HepG2 (cell line): ENCODE results near the gene DDX28. TPM values are rescaled to one million over a fixed set of nuclear protein-coding genes. Genes with fewer than 3 reads are reported as not detected.

Source experiments
- ATAC-seq: fragments of 200-7000 bp; cut with Tn5 transposase; 3 replicates; pipeline ENCODE4 v1.9.1; 2020; ENCODE audit warnings: mild to moderate bottlenecking, moderate library complexity
- BruUV-seq: library from RNA; stranded (reverse); fragments of 400-500 nt; replicated peaks from 2 replicates; lab custom pipeline; 2021; lab: Mats Ljungman, UMichigan
- CTCF ChIA-PET: fragments of 300-600 bp; formaldehyde crosslinking; extraction: SDS; loops from one replicate; lab custom pipeline; 2021; ENCODE audit warnings: low total read pairs, inconsistent platforms, low intra/inter-chr PET ratio; lab: Yijun Ruan, JAX
- POLR2A ChIA-PET: fragments of 350-600 bp; sonication (Branson Sonifier 250); formaldehyde crosslinking; loops from one replicate; lab custom pipeline; 2020; ENCODE audit warnings: antibody characterized with exemption, inconsistent platforms; lab: Yijun Ruan, JAX
- DNase-seq: peaks from one replicate; pipeline ENCODE4 v3.0.0-alpha.2; 2015; ENCODE audit warnings: low spot score
- FAIRE-seq: peaks from 3 replicates; lab custom pipeline; 2011; peaks lifted over from hg19 to GRCh38; lab: Jason Lieb, UNC
- H2AFZ ChIP-seq: one replicate; pipeline ENCODE4 v1.6.1; 2011; ENCODE audit warnings: low read length, inconsistent platforms
- H3K27ac ChIP-seq: fragments of 300-600 bp; 3 replicates; pipeline ENCODE4 v1.8.0; 2011; ENCODE audit warnings: mixed run types, mild to moderate bottlenecking, mixed read lengths, low read length, inconsistent platforms; ENCODE audit not compliant: insufficient read depth; ENCODE audit errors: extremely low read length
- H3K27me3 ChIP-seq, 2 experiments: fragments of 200-600 bp in 1 of 2; 2 replicates in 1 of 2; 3 replicates in 1 of 2; pipeline versions ENCODE4 v1.6.0 to v1.8.0; 2011; ENCODE audit warnings: low read length in 2 of 2, mild to moderate bottlenecking in 2 of 2, moderate library complexity in 2 of 2, inconsistent platforms in 1 of 2; ENCODE audit not compliant: insufficient read depth in 2 of 2, control insufficient read depth in 1 of 2
- H3K36me3 ChIP-seq, 2 experiments: fragments of 200-600 bp in 1 of 2; replicated peaks in 1 of 2; 2 replicates in 1 of 2; 3 replicates in 1 of 2; pipeline versions ENCODE4 v1.5.1 to v1.8.0; 2011; ENCODE audit warnings: low read length in 2 of 2, inconsistent platforms in 1 of 2; ENCODE audit not compliant: insufficient read depth in 2 of 2, control insufficient read depth in 1 of 2
- H3K4me1 ChIP-seq: 2 replicates; pipeline ENCODE4 v1.5.1; 2012; ENCODE audit warnings: low read length, inconsistent platforms; ENCODE audit not compliant: insufficient read depth
- H3K4me2 ChIP-seq: 2 replicates; pipeline ENCODE4 v1.6.0; 2011; ENCODE audit warnings: low read depth, low read length, inconsistent platforms
- H3K4me3 ChIP-seq, 3 experiments: fragments of 200-600 bp in 1 of 3; sonication (generic), shearing (Covaris generic) in 1 of 3; replicated peaks in 1 of 3; 2 replicates each; pipeline ENCODE4 v1.5.1; 2011 to 2016; ENCODE audit warnings: low read length in 3 of 3, inconsistent platforms in 2 of 3, low read depth in 2 of 3, mild to moderate bottlenecking in 2 of 3, control low read depth in 1 of 3, mixed read lengths in 1 of 3; ENCODE audit not compliant: insufficient read depth in 1 of 3
- H3K79me2 ChIP-seq: one replicate; pipeline ENCODE4 v1.6.1; 2011; ENCODE audit warnings: low read length, inconsistent platforms; ENCODE audit not compliant: insufficient read depth
- H3K9ac ChIP-seq: 2 replicates; pipeline ENCODE4 v1.6.0; 2011; ENCODE audit warnings: mild to moderate bottlenecking, low read depth, low read length, inconsistent platforms; ENCODE audit not compliant: insufficient read depth
- H3K9me3 ChIP-seq: 2 replicates; pipeline ENCODE4 v1.5.1; 2012; ENCODE audit warnings: mild to moderate bottlenecking, low read length
- H4K20me1 ChIP-seq: 2 replicates; pipeline ENCODE4 v1.6.0; 2011; ENCODE audit warnings: inconsistent platforms, mild to moderate bottlenecking, low read length, moderate library complexity; ENCODE audit not compliant: insufficient read depth
- ARID5B ChIP-seq: IDR thresholded peaks from 2 replicates; pipeline ENCODE4 v1.4.0; 2020; ENCODE audit warnings: mild to moderate bottlenecking, missing genetic modification reagents
- CHD4 ChIP-seq: fragments of 200-600 bp; sonication (generic); IDR thresholded peaks from 2 replicates; pipeline ENCODE4 v1.7.0; 2017; ENCODE audit warnings: mild to moderate bottlenecking, low read length, borderline replicate concordance
- GTF3A ChIP-seq: sonication (generic); formaldehyde crosslinking; conservative IDR thresholded peaks from 2 replicates; pipeline ENCODE4 v1.4.0; 2020; ENCODE audit warnings: mild to moderate bottlenecking, missing genetic modification reagents
- HIVEP1 ChIP-seq: sonication (generic); formaldehyde crosslinking; IDR thresholded peaks from 2 replicates; pipeline ENCODE4 v1.4.0; 2020; ENCODE audit warnings: mild to moderate bottlenecking, missing genetic modification reagents
- HOXA5 ChIP-seq: sonication (generic); formaldehyde crosslinking; IDR thresholded peaks from 2 replicates; pipeline ENCODE4 v1.4.0; 2020; ENCODE audit warnings: missing genetic modification reagents
- NONO ChIP-seq, 2 experiments: fragments of 450-650 bp in 1 of 2; sonication (generic) in 1 of 2; formaldehyde crosslinking in 1 of 2; IDR thresholded peaks in 1 of 2; conservative IDR thresholded peaks in 1 of 2; 2 replicates each; pipeline versions ENCODE4 v1.6.1 to v1.8.0; 2017 to 2022; ENCODE audit warnings: mild to moderate bottlenecking in 1 of 2, missing genetic modification reagents in 1 of 2, moderate library complexity in 1 of 2
- NPAS2 ChIP-seq: sonication (generic); formaldehyde crosslinking; IDR thresholded peaks from 2 replicates; pipeline ENCODE4 v1.8.0; 2022; ENCODE audit warnings: mild to moderate bottlenecking, missing genetic modification reagents, borderline replicate concordance
- NR2F6 ChIP-seq, 2 experiments: IDR thresholded peaks; 2 replicates each; pipeline ENCODE4 v1.6.1; 2016; ENCODE audit warnings: antibody characterized with exemption in 1 of 2, mild to moderate bottlenecking in 1 of 2
- SIN3B ChIP-seq: fragments of 150-350 bp; IDR thresholded peaks from 2 replicates; pipeline ENCODE4 v1.6.1; 2014; ENCODE audit warnings: low read length
- SP4 ChIP-seq: sonication (generic); formaldehyde crosslinking; IDR thresholded peaks from 2 replicates; pipeline ENCODE4 v1.8.1; 2023; ENCODE audit warnings: mild to moderate bottlenecking, missing genetic modification reagents
- ZBTB38 ChIP-seq: sonication (generic); formaldehyde crosslinking; IDR thresholded peaks from 2 replicates; pipeline ENCODE4 v1.5.1; 2020; ENCODE audit warnings: mild to moderate bottlenecking, missing genetic modification reagents
- ZNF24 ChIP-seq: fragments of 450-650 bp; IDR thresholded peaks from 2 replicates; pipeline ENCODE4 v1.6.1; 2017; ENCODE audit warnings: antibody characterized with exemption, mild to moderate bottlenecking
- ZNF256 ChIP-seq: sonication (generic); formaldehyde crosslinking; conservative IDR thresholded peaks from 2 replicates; pipeline ENCODE4 v1.4.0; 2020; ENCODE audit warnings: missing genetic modification reagents
- WGBS: methylation state at CpG from one replicate; pipeline ENCODE4 v1.1.6; 2017; ENCODE audit warnings: low lambda C conversion rate; 5-methylcytosine and 5-hydroxymethylcytosine counted together
- in situ Hi-C: cut with HindIII; loops from 2 replicates; pipeline ENCODE4 v1.10.0; 2017; ENCODE audit warnings: low pct_unique_long_range_greater_than_20kb; ENCODE audit not compliant: extremely low pct_ligation_motif_present
- intact Hi-C: fragments of 100-400 bp; cut with micrococcal nuclease; formaldehyde crosslinking; loops from one replicate; pipeline ENCODE4 v1.10.0; 2022; ENCODE audit not compliant: unreplicated experiment
- polyA plus RNA-seq, 8 experiments: library from polyadenylated mRNA; depleted of rRNA in 3 of 8; stranded (reverse) in 7 of 8; unstranded in 1 of 8; fragments of >200 nt; fragmentation: Illumina TruSeq in 4 of 8; extraction: Trizol in 4 of 8; gene quantifications; 2 replicates each; pipeline versions ENCODE4 v1.2.1 to v1.2.3, GENCODE V29; 2011 to 2016; ENCODE audit warnings: low read depth in 4 of 8, missing spikeins in 1 of 8, mixed read lengths in 1 of 8; ENCODE audit not compliant: insufficient read depth in 1 of 8
- total RNA-seq, 5 experiments: library from RNA; depleted of rRNA; stranded (reverse); fragments of >200 nt; fragmentation: Illumina TruSeq; extraction: Trizol; gene quantifications; 2 replicates each; pipeline ENCODE4 v1.2.3, GENCODE V29; 2016; ENCODE audit warnings: low read depth in 1 of 5
- TF ChIP-seq, protein P1 (sequence below): sonication (generic); formaldehyde crosslinking; IDR thresholded peaks from 2 replicates; pipeline ENCODE4 v1.4.0; 2020; ENCODE audit warnings: mild to moderate bottlenecking, low read depth, missing genetic modification reagents
- TF ChIP-seq, protein P2 (sequence below): sonication (generic); formaldehyde crosslinking; IDR thresholded peaks from 2 replicates; pipeline ENCODE4 v1.8.0; 2022; ENCODE audit warnings: mild to moderate bottlenecking, missing genetic modification reagents

DDX28 gene
- total and polyA plus RNA-seq, 2 of the 13 experiments (the other 11 are each of a cell fraction or from before 2014, with no cell fraction given): 14.1 to 16.4 TPM

- Histone ChIP-seq H3K27me3 (peaks cover 2 to 22% of the 10 kb centered on the region in 2 experiments), H3K9ac (peak overlapping the region; percentile 75), H4K20me1 (no peaks in the 10 kb centered on the region), H3K36me3 (no peaks in the 10 kb centered on the region), H3K27ac (peak overlapping the region; percentile 22), H3K4me2 (peak overlapping the region; percentile 95), H3K4me3 (peak overlapping the region; percentile 44 to 74 (median 67); a peak in 5 of 6 replicates), H3K4me1 (peaks cover 37% of the 10 kb centered on the region), H3K79me2 (no peaks in the 10 kb centered on the region), H3K9me3 (no peaks in the 10 kb centered on the region), H2AFZ (no peak overlapping the region)
- TSS peak; percentile 64 for BruUV-seq
- in situ Hi-C loops: loop anchor here (5.0 kb wide), 1 partner anchor 49 kb away; no protein-coding TSS in a partner anchor
- ChIA-PET CTCF (interaction anchor here (1.2 to 3.0 kb wide), 6 partner anchors 24 to 236 kb away, joined by 3 to 46 read pairs (median 3); partner anchors contain the start of genes DDX28 and DUS2), POLR2A (interaction anchor here (0.6 to 1.1 kb wide), 3 partner anchors 8 to 29 kb away, joined by 4 to 10 read pairs (median 5); partner anchors contain the start of genes DDX28 and DUS2)
- DNase-seq (peak; percentile 69), ATAC-seq (peak; percentile 89), FAIRE-seq (no peak)
- intact Hi-C loops: loop anchor here (1.0 to 2.0 kb wide), 2 partner anchors 47 to 235 kb away; no protein-coding TSS in a partner anchor
- 15% methylated on average over 22 of the region's 39 CpGs for WGBS
- TF ChIP-seq, protein P1, sequence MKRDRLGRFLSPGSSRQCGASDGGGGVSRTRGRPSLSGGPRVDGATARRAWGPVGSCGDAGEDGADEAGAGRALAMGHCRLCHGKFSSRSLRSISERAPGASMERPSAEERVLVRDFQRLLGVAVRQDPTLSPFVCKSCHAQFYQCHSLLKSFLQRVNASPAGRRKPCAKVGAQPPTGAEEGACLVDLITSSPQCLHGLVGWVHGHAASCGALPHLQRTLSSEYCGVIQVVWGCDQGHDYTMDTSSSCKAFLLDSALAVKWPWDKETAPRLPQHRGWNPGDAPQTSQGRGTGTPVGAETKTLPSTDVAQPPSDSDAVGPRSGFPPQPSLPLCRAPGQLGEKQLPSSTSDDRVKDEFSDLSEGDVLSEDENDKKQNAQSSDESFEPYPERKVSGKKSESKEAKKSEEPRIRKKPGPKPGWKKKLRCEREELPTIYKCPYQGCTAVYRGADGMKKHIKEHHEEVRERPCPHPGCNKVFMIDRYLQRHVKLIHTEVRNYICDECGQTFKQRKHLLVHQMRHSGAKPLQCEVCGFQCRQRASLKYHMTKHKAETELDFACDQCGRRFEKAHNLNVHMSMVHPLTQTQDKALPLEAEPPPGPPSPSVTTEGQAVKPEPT (CRISPR knock-in tag): no peak
- TF ChIP-seq HOXA5 (CRISPR knock-in tag): peak; percentile 91
- no peak for TF ChIP-seq NONO (IDR thresholded peaks at IDR 0.05)
- TF ChIP-seq NONO (CRISPR knock-in tag; conservative IDR thresholded peaks at IDR 0.05): peak; percentile 86
- TF ChIP-seq NR2F6 (IDR thresholded peaks at IDR 0.05): no peak
- peak; percentile 31; the same call in 1 of the 2 replicates for TF ChIP-seq NR2F6 (CRISPR knock-in tag; IDR thresholded peaks at IDR 0.05)
- TF ChIP-seq ZBTB38 (CRISPR knock-in tag): peak; percentile 83
- peak; percentile 80 for TF ChIP-seq ARID5B (CRISPR knock-in tag)
- 0 out of 2 replicates have a peak, but pooled peaks have one; percentile 35 for TF ChIP-seq HIVEP1 (CRISPR knock-in tag)
- TF ChIP-seq ZNF256 (CRISPR knock-in tag): peak; percentile 67; the same call in 1 of the 2 replicates
- no peak for TF ChIP-seq NPAS2 (CRISPR knock-in tag)
- TF ChIP-seq SP4: peak; percentile 80
- peak; percentile 84; the same call in 1 of the 2 replicates for TF ChIP-seq GTF3A (CRISPR knock-in tag)
- no peak for TF ChIP-seq SIN3B
- TF ChIP-seq ZNF24: peak; percentile 34; the same call in 1 of the 2 replicates
- TF ChIP-seq, protein P2, sequence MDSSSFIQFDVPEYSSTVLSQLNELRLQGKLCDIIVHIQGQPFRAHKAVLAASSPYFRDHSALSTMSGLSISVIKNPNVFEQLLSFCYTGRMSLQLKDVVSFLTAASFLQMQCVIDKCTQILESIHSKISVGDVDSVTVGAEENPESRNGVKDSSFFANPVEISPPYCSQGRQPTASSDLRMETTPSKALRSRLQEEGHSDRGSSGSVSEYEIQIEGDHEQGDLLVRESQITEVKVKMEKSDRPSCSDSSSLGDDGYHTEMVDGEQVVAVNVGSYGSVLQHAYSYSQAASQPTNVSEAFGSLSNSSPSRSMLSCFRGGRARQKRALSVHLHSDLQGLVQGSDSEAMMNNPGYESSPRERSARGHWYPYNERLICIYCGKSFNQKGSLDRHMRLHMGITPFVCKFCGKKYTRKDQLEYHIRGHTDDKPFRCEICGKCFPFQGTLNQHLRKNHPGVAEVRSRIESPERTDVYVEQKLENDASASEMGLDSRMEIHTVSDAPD (CRISPR knock-in tag): no peak
- TF ChIP-seq CHD4: 0 out of 2 replicates have a peak, but pooled peaks have one; percentile 34
These were observed 29.6 kb downstream of the DDX28 start for GRCh38 chr16:67993207-67994039.
